ENCODE measurements around the gene SMIM38.
A peak's percentile ranks its signal among the peaks of the same experiment; 100 is the strongest.

SMIM38 gene

GRCh38 chr11:69159150-69159852 lies 3.6 kb downstream of the SMIM38 start:
- DNase-seq (ENCODE audit: low spot score) = no peak

- no peak for DNase-seq (ENCODE audit: low spot score)
Observed at GRCh38 chr11:69160296-69161116, 4.8 kb downstream of the SMIM38 start.

GRCh38 chr11:69161117-69161407 lies 5.3 kb downstream of the SMIM38 start:
- no peak for DNase-seq (ENCODE audit: low spot score)

GRCh38 chr11:69162505-69162904 lies 6.8 kb downstream of the SMIM38 start:
- DNase-seq (ENCODE audit: low spot score) = no peak

GRCh38 chr11:69163842-69164241 lies 8.1 kb downstream of the SMIM38 start:
- no peak for DNase-seq (ENCODE audit: low spot score)

GRCh38 chr11:69164824-69165223 lies 9.1 kb downstream of the SMIM38 start:
- no peak for DNase-seq (ENCODE audit: low spot score)

GRCh38 chr11:69165775-69166174 lies 10.0 kb downstream of the SMIM38 start:
- DNase-seq (ENCODE audit: low spot score) = no peak

GRCh38 chr11:69166218-69167115 lies 10.7 kb downstream of the SMIM38 start:
- DNase-seq (ENCODE audit: low spot score) = peak; percentile 53

GRCh38 chr11:69167130-69167915 lies 11.6 kb downstream of the SMIM38 start:
- no peak for DNase-seq (ENCODE audit: low spot score)

- no peak for DNase-seq (ENCODE audit: low spot score)
Observed at GRCh38 chr11:69167916-69168691, 12.4 kb downstream of the SMIM38 start.

- no peak for DNase-seq (ENCODE audit: low spot score)
Observed at GRCh38 chr11:69169479-69169878, 13.7 kb downstream of the SMIM38 start.

GRCh38 chr11:69170704-69171103 lies 15.0 kb downstream of the SMIM38 start:
- no peak for DNase-seq (ENCODE audit: low spot score)

- no peak for DNase-seq (ENCODE audit: low spot score)
Observed at GRCh38 chr11:69171476-69172240, 15.9 kb downstream of the SMIM38 start.

- DNase-seq (ENCODE audit: low spot score) = no peak
Observed at GRCh38 chr11:69172674-69173073, 16.9 kb downstream of the SMIM38 start.

GRCh38 chr11:69173331-69173730 lies 17.6 kb downstream of the SMIM38 start:
- no peak for DNase-seq (ENCODE audit: low spot score)

- no peak for DNase-seq (ENCODE audit: low spot score)
Observed at GRCh38 chr11:69173925-69174581, 18.3 kb downstream of the SMIM38 start.

GRCh38 chr11:69174841-69175240 lies 19.1 kb downstream of the SMIM38 start:
- no peak for DNase-seq (ENCODE audit: low spot score)

- no peak for DNase-seq (ENCODE audit: low spot score)
Observed at GRCh38 chr11:69178819-69179482, 23.2 kb downstream of the SMIM38 start.

GRCh38 chr11:69180226-69180625 lies 24.5 kb downstream of the SMIM38 start:
- no peak for DNase-seq (ENCODE audit: low spot score)
